ENCODE data around the gene WFDC8. TPM values are rescaled to one million over a fixed set of nuclear protein-coding genes. Genes with fewer than 3 reads are reported as not detected.

WFDC8 gene
- not detected for total RNA-seq

GRCh38 chr20:45579184-45579583, at the start of gene WFDC8:
Gene WFDC8 (minus strand): TSS chr20:45579284. CDS start chr20:45579247, 37 bp downstream.
- no peak for ATAC-seq
- TF ChIP-seq POLR2A (IDR thresholded peaks at IDR 0.05) (no peak), CTCF (IDR thresholded peaks at IDR 0.05) (no peak)
- Histone ChIP-seq H3K9me3 (no peaks in the 10 kb centered on the region), H3K27me3 (no peaks in the 10 kb centered on the region), H3K4me3 (no peak within 1 kb of the TSS), H3K4me1 (no peaks in the 10 kb centered on the region), H3K36me3 (replicated peaks in 1 of 2; ENCODE audit: insufficient read depth in 1 of 2, low read depth in 2 of 2) (no peaks in the 10 kb centered on the region), H3K27ac (no peak within 1 kb of the TSS)
- WGBS, 2 donors: 60 to 73% methylated on average over 4 of the region's 4 CpGs
- intact Hi-C loops (cut with DNase I): no loop called here
- DNase-seq: no peak

- 69 to 80% methylated on average over 2 of the region's 2 CpGs for WGBS, 2 donors
- no peaks in the 10 kb centered on the region for H3K36me3 ChIP-seq (replicated peaks in 1 of 2; ENCODE audit: insufficient read depth in 1 of 2, low read depth in 2 of 2)
- DNase-seq: no peak
- peaks cover 5% of the 10 kb centered on the region for H3K4me1 ChIP-seq
- ATAC-seq: no peak
- H3K27me3 ChIP-seq: no peaks in the 10 kb centered on the region
- H3K9me3 ChIP-seq: no peaks in the 10 kb centered on the region
- H3K27ac ChIP-seq: no peak overlapping the region
- H3K4me3 ChIP-seq: no peak overlapping the region
- intact Hi-C loops (cut with DNase I): no loop called here
- no peak for TF ChIP-seq CTCF (IDR thresholded peaks at IDR 0.05)
- TF ChIP-seq POLR2A (IDR thresholded peaks at IDR 0.05): no peak
Observed at GRCh38 chr20:45626540-45626939, 47.5 kb upstream of the WFDC8 start.

GRCh38 chr20:45621593-45621992, 42.5 kb upstream of the WFDC8 start:
- WGBS, 2 donors: 12 to 13% methylated on average over 2 of the region's 2 CpGs
- Histone ChIP-seq H3K4me3 (no peak overlapping the region), H3K36me3 (replicated peaks in 1 of 2; ENCODE audit: insufficient read depth in 1 of 2, low read depth in 2 of 2) (no peaks in the 10 kb centered on the region), H3K9me3 (no peaks in the 10 kb centered on the region), H3K4me1 (peaks cover 11% of the 10 kb centered on the region), H3K27me3 (no peaks in the 10 kb centered on the region), H3K27ac (no peak overlapping the region)
- ATAC-seq (peak; percentile 45), DNase-seq (peak in 2 of 4 donors; percentile 25 to 34)
- intact Hi-C loops (cut with DNase I): no loop called here
- TF ChIP-seq CTCF (IDR thresholded peaks at IDR 0.05): no peak
- no peak for TF ChIP-seq POLR2A (IDR thresholded peaks at IDR 0.05)

- Histone ChIP-seq H3K4me1 (peaks cover 11% of the 10 kb centered on the region), H3K27ac (no peak overlapping the region), H3K27me3 (no peaks in the 10 kb centered on the region), H3K36me3 (replicated peaks in 1 of 2; ENCODE audit: insufficient read depth in 1 of 2, low read depth in 2 of 2) (no peaks in the 10 kb centered on the region), H3K4me3 (no peak overlapping the region), H3K9me3 (no peaks in the 10 kb centered on the region)
- 95 to 96% methylated on average over 2 of the region's 2 CpGs for WGBS, 2 donors
- no peak for DNase-seq
- TF ChIP-seq POLR2A (IDR thresholded peaks at IDR 0.05) (no peak), CTCF (IDR thresholded peaks at IDR 0.05) (no peak)
- ATAC-seq: no peak
- intact Hi-C loops (cut with DNase I): no loop called here
Observed at GRCh38 chr20:45617591-45617990, 38.5 kb upstream of the WFDC8 start.

- ATAC-seq (no peak), DNase-seq (no peak)
- Histone ChIP-seq H3K9me3 (no peaks in the 10 kb centered on the region), H3K27ac (no peak overlapping the region), H3K4me3 (no peak overlapping the region), H3K27me3 (no peaks in the 10 kb centered on the region), H3K4me1 (no peaks in the 10 kb centered on the region), H3K36me3 (replicated peaks in 1 of 2; ENCODE audit: insufficient read depth in 1 of 2, low read depth in 2 of 2) (no peaks in the 10 kb centered on the region)
- TF ChIP-seq POLR2A (IDR thresholded peaks at IDR 0.05) (no peak), CTCF (IDR thresholded peaks at IDR 0.05) (no peak)
- intact Hi-C loops (cut with DNase I): no loop called here
Observed at GRCh38 chr20:45612314-45612713, 33.2 kb upstream of the WFDC8 start.
